ENCODE results near the gene PLTP. TPM values are rescaled to one million over a fixed set of nuclear protein-coding genes. Genes with fewer than 3 reads are reported as not detected.
A peak's percentile ranks its signal among the peaks of the same experiment; 100 is the strongest.
"Not testable (repeated sequence)": the region's sequence is repeated elsewhere in the genome, so short reads cannot be mapped to it uniquely, and the experiment has no call there.

The PLTP gene
- total RNA-seq, 2 experiments from 2014 or later: 4.3 to 4.8 TPM

- CTCF ChIA-PET: interaction anchor here (1.4 to 2.9 kb wide), 2 partner anchors 21 to 112 kb away, joined by 3 to 7 read pairs; partner anchors contain the start of genes CTSA and NEURL2
- H3K36me3 Mint-ChIP-seq (ENCODE audit: low read depth): no peaks in the 10 kb centered on the region
Measured at GRCh38 chr20:45910670-45911485, 1.1 kb downstream of the PLTP start.

GRCh38 chr20:45909817-45910669, 1.9 kb downstream of the PLTP start:
- DNase-seq: no peak
- no peak overlapping the region for H3K27ac Mint-ChIP-seq
- H3K27me3 Mint-ChIP-seq (ENCODE audit: low read depth): peaks cover 14% of the 10 kb centered on the region
- peaks cover 20% of the 10 kb centered on the region for H3K4me1 Mint-ChIP-seq (ENCODE audit: low read depth)
- no peaks in the 10 kb centered on the region for H3K36me3 Mint-ChIP-seq (ENCODE audit: low read depth)
- CTCF ChIA-PET: interaction anchor here (0.7 to 2.9 kb wide), 3 partner anchors 20 to 112 kb away, joined by 3 to 7 read pairs (median 3); partner anchors contain the start of genes CTSA and NEURL2
- no peaks in the 10 kb centered on the region for H3K9me3 Mint-ChIP-seq
- intact Hi-C loops (cut with micrococcal nuclease): loop anchor here (1.0 kb wide), 3 partner anchors 19 to 62 kb away; partner anchors contain the start of genes ACOT8, CTSA, NEURL2 and ZNF335
- peak overlapping the region; percentile 82 for H3K4me3 Mint-ChIP-seq

More at GRCh38 chr20:45910670-45911485, 1.1 kb downstream of the PLTP start:
- no peaks in the 10 kb centered on the region for H3K9me3 Mint-ChIP-seq
- peak overlapping the region; percentile 82 for H3K4me3 Mint-ChIP-seq
- intact Hi-C loops (cut with micrococcal nuclease): loop anchor here (1.0 kb wide), 4 partner anchors 20 to 61 kb away; partner anchors contain the start of genes ACOT8, CTSA, NEURL2 and ZNF335
- DNase-seq: peak; percentile 97
- H3K27me3 Mint-ChIP-seq (ENCODE audit: low read depth): peaks cover 16% of the 10 kb centered on the region
- H3K27ac Mint-ChIP-seq: peak overlapping the region; percentile 25
- H3K4me1 Mint-ChIP-seq (ENCODE audit: low read depth): peaks cover 20% of the 10 kb centered on the region

- H3K27me3 Mint-ChIP-seq (ENCODE audit: low read depth): peaks cover 11% of the 10 kb centered on the region
- DNase-seq: no peak
- H3K4me3 Mint-ChIP-seq: no peak overlapping the region
- peaks cover 20% of the 10 kb centered on the region for H3K4me1 Mint-ChIP-seq (ENCODE audit: low read depth)
- intact Hi-C loops (cut with micrococcal nuclease): no loop called here
- H3K27ac Mint-ChIP-seq: no peak overlapping the region
- H3K36me3 Mint-ChIP-seq (ENCODE audit: low read depth): no peaks in the 10 kb centered on the region
- no peaks in the 10 kb centered on the region for H3K9me3 Mint-ChIP-seq
- CTCF ChIA-PET: interaction anchor here (0.7 to 2.9 kb wide), 3 partner anchors 19 to 111 kb away, joined by 3 to 7 read pairs (median 3); partner anchors contain the start of genes CTSA and NEURL2
Measured at GRCh38 chr20:45909336-45909808, 2.6 kb downstream of the PLTP start.

- no peak overlapping the region for H3K4me3 Mint-ChIP-seq
- no peak overlapping the region for H3K27ac Mint-ChIP-seq
- intact Hi-C loops (cut with micrococcal nuclease): no loop called here
- H3K9me3 Mint-ChIP-seq: no peaks in the 10 kb centered on the region
- CTCF ChIA-PET: interaction anchor here (1.1 to 2.9 kb wide), 2 partner anchors 18 to 120 kb away, joined by 3 to 7 read pairs; partner anchors contain the start of genes CTSA and NEURL2
- DNase-seq: no peak
- no peaks in the 10 kb centered on the region for H3K36me3 Mint-ChIP-seq (ENCODE audit: low read depth)
- H3K27me3 Mint-ChIP-seq (ENCODE audit: low read depth): peaks cover 6% of the 10 kb centered on the region
- H3K4me1 Mint-ChIP-seq (ENCODE audit: low read depth): peaks cover 19% of the 10 kb centered on the region
Measured at GRCh38 chr20:45908084-45908483, 3.9 kb downstream of the PLTP start.

GRCh38 chr20:45907219-45907948, 4.6 kb downstream of the PLTP start:
- intact Hi-C loops (cut with micrococcal nuclease): no loop called here
- H3K27ac Mint-ChIP-seq: no peak overlapping the region
- H3K4me1 Mint-ChIP-seq (ENCODE audit: low read depth): peaks cover 17% of the 10 kb centered on the region
- no peak overlapping the region for H3K4me3 Mint-ChIP-seq
- H3K27me3 Mint-ChIP-seq (ENCODE audit: low read depth): peaks cover 3% of the 10 kb centered on the region
- H3K36me3 Mint-ChIP-seq (ENCODE audit: low read depth): no peaks in the 10 kb centered on the region
- H3K9me3 Mint-ChIP-seq: no peaks in the 10 kb centered on the region
- no peak for DNase-seq
- CTCF ChIA-PET: interaction anchor here (1.1 kb wide), 1 partner anchor 119 kb away, joined by 3 read pairs; no protein-coding TSS in a partner anchor

- Mint-ChIP-seq H3K4me1 (ENCODE audit: low read depth) (peaks cover 2% of the 10 kb centered on the region), H3K4me3 (no peak overlapping the region), H3K9me3 (no peaks in the 10 kb centered on the region), H3K27me3 (ENCODE audit: low read depth) (no peaks in the 10 kb centered on the region), H3K27ac (no peak overlapping the region), H3K36me3 (ENCODE audit: low read depth) (no peaks in the 10 kb centered on the region)
- intact Hi-C loops (cut with micrococcal nuclease): no loop called here
- no peak for DNase-seq
- CTCF ChIA-PET: interaction anchor here (1.4 kb wide), 2 partner anchors 64 to 82 kb away, joined by 4 to 5 read pairs; no protein-coding TSS in a partner anchor
Measured at GRCh38 chr20:45905505-45906079, 6.4 kb downstream of the PLTP start.

GRCh38 chr20:45904583-45905504, 7.1 kb downstream of the PLTP start:
- Mint-ChIP-seq H3K36me3 (ENCODE audit: low read depth) (no peaks in the 10 kb centered on the region), H3K27ac (no peak overlapping the region), H3K9me3 (no peaks in the 10 kb centered on the region), H3K4me3 (no peak overlapping the region), H3K27me3 (ENCODE audit: low read depth) (no peaks in the 10 kb centered on the region), H3K4me1 (ENCODE audit: low read depth) (no peaks in the 10 kb centered on the region)
- DNase-seq: no peak
- CTCF ChIA-PET: interaction anchor here (1.4 kb wide), 2 partner anchors 65 to 81 kb away, joined by 4 to 5 read pairs; no protein-coding TSS in a partner anchor
- intact Hi-C loops (cut with micrococcal nuclease): no loop called here

- H3K27ac Mint-ChIP-seq: no peak overlapping the region
- no peaks in the 10 kb centered on the region for H3K27me3 Mint-ChIP-seq (ENCODE audit: low read depth)
- CTCF ChIA-PET: interaction anchor here (0.6 kb wide), 1 partner anchor 41 kb away, joined by 3 read pairs; no protein-coding TSS in a partner anchor
- H3K4me1 Mint-ChIP-seq (ENCODE audit: low read depth): no peaks in the 10 kb centered on the region
- no peaks in the 10 kb centered on the region for H3K9me3 Mint-ChIP-seq
- H3K4me3 Mint-ChIP-seq: no peak overlapping the region
- intact Hi-C loops (cut with micrococcal nuclease): no loop called here
- H3K36me3 Mint-ChIP-seq (ENCODE audit: low read depth): peaks cover 4% of the 10 kb centered on the region
- DNase-seq: no peak
Measured at GRCh38 chr20:45902199-45902701, 9.7 kb downstream of the PLTP start.

GRCh38 chr20:45901332-45901731, 10.6 kb downstream of the PLTP start:
- H3K27ac Mint-ChIP-seq; DNase-seq; H3K27me3 Mint-ChIP-seq (ENCODE audit: low read depth); H3K36me3 Mint-ChIP-seq (ENCODE audit: low read depth); H3K4me1 Mint-ChIP-seq (ENCODE audit: low read depth); H3K4me3 Mint-ChIP-seq; intact Hi-C loops (cut with micrococcal nuclease); H3K9me3 Mint-ChIP-seq; CTCF ChIA-PET: not testable (repeated sequence)

- Mint-ChIP-seq H3K27me3 (ENCODE audit: low read depth) (no peaks in the 10 kb centered on the region), H3K27ac (no peak overlapping the region), H3K9me3 (no peaks in the 10 kb centered on the region), H3K4me3 (no peak overlapping the region), H3K4me1 (ENCODE audit: low read depth) (no peaks in the 10 kb centered on the region), H3K36me3 (ENCODE audit: low read depth) (peaks cover 4% of the 10 kb centered on the region)
- intact Hi-C loops (cut with micrococcal nuclease): no loop called here
- CTCF ChIA-PET: no interaction called here
- DNase-seq: no peak
Measured at GRCh38 chr20:45899046-45899835, 12.7 kb downstream of the PLTP start.
